Stimulated activated CD4-positive, alpha-beta T cell treated with anti-CD3 and anti-CD28 coated beads, Interleukin-1b, Interleukin-23, amount 100 ng/mL, for 4 hours (primary cell): ENCODE data around the gene ZNF341.
"Not testable (repeated sequence)": the region's sequence is repeated elsewhere in the genome, so short reads cannot be mapped to it uniquely, and the experiment has no call there.

ENCODE experiments used
- DNase-seq, 2 donors: peaks; one replicate each; pipeline ENCODE4 v3.0.0-alpha.2; 2020; ENCODE audit warnings: low read depth in 2 of 2

Gene ZNF341

DNA sequence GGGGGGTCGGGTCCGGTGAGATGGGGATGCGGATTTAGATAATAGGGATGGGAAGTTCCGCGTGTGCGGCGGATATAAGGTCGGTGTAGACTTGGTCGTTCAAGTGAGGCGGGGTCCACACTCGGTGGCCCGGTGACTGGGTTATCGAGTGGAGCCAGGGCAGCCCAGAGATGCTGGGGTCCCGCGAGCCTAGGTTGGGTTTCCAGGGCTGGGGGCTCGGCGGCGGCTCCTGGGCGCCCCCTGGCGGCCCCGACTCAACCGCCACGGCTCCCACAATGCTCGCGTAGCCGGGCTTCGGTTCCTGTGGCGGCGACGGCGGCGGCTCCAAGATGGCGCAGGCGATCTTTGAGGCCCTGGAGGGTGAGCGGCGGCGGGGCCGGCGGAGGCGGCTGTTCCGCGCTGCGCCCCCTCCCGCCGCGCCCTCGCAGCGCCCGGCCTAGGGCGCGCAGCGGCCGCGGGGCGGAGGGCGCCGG, at the start of gene ZNF341:
Gene ZNF341, plus strand, starts transcription at position 304 of the 473 bp plus-strand sequence. Its CDS starts 26 bp downstream, at position 330.
- peak; percentile 83 to 84 for DNase-seq

DNA sequence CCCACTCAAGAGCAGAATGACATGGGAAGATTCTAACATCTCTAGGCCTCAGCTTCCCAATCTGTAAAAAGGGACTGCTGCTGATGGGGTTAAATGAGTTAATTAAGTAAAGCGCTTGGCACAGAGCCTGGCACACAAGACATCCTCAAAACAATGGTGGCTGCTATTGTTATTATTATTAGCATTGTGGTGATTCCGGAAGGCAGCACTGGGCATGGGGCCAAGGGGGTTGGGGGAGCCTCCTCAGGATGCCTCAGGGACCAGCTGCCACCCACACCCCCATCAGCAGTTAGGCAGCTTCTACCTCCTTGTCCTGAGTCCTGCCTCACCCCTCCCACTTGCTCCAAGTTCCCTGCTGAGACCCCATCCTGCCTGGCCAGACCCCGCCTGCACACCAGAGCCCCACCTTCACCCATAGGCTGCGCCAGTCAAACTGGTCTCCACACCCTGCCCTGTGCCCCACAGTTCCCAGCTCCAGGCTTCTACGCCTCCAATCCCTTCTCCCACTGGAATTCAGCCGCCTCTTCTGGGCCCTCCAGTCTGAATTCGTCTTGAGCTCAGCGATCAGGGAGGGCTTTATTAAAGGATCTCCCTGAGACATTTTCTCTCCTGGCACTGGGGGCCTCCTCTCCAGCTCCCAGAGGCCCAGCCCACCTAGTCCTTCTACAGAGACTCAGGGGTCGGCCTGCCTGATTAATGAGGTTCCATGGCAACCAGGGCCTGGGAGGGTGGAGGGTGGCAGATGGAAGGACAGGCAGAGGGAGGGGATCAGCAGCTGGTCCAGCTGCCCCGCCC, 47.1 kb upstream of the ZNF341 start:
- DNase-seq: no peak

- peak in 1 of 2 donors; percentile 64 for DNase-seq
These were observed 46.3 kb upstream of the ZNF341 start for GRCh38 chr20:33685328-33686099.

GRCh38 chr20:33686100-33686983, 45.5 kb upstream of the ZNF341 start, which contains the start of gene E2F1:
E2F1 (minus strand) TSS chr20:33686385; CDS start chr20:33686264, 121 bp downstream.
- DNase-seq: peak; percentile 88 to 96

- DNase-seq: no peak
These were observed 44.8 kb upstream of the ZNF341 start for GRCh38 chr20:33686984-33687366.

DNA sequence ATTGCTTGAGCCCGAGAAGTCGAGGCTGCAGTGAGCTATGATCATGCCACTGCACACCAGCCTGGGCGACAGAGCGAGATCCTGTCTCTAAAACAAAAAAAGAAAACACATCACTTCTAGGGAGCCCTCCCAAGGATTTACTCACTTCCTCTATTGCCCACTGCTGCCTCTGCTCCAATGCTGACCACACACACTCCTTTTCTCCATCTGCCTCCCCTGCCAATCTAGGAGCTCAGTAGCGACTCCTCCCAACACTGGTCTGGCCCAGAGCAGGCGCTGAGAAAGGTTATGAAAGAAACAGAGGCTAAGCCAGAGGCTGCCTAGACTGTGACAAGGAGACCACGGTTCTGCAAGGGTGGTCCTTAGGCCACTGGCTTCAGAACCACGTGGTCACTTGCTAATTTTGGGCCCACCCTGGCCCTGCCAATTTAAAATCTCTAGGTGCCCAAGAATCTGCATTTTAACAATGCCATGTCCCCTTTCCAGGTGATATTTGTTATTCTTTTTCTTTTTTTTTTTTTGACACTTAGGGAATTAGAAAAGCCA, 44.4 kb upstream of the ZNF341 start:
- no peak for DNase-seq

GRCh38 chr20:33687993-33688937, 43.5 kb upstream of the ZNF341 start:
- DNase-seq: no peak

- DNase-seq: no peak
These were observed 42.8 kb upstream of the ZNF341 start for GRCh38 chr20:33688938-33689424.

GRCh38 chr20:33689493-33689892, 42.3 kb upstream of the ZNF341 start:
- no peak for DNase-seq

GRCh38 chr20:33689973-33690372, 41.8 kb upstream of the ZNF341 start:
- DNase-seq: peak in 1 of 2 donors; percentile 25

DNA sequence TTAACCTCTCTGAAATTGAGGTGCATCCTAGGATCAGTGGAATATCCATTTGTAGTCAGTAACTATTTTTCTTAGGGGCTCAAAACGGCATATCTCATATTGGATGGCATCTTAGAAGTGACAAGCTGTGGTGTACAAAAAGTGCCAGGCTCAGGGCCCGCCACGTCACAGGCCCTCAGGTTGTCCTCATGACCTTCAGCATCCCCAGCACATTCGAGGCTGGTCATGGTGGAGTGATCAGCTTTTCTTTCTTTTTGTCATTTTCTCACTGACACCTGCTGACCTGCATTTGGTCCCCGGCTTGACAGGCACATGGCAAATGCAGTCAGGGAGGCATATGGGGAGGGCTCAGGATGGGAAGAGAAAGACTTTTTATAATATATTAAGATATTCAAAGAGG, 38.5 kb upstream of the ZNF341 start:
- no peak for DNase-seq

DNA sequence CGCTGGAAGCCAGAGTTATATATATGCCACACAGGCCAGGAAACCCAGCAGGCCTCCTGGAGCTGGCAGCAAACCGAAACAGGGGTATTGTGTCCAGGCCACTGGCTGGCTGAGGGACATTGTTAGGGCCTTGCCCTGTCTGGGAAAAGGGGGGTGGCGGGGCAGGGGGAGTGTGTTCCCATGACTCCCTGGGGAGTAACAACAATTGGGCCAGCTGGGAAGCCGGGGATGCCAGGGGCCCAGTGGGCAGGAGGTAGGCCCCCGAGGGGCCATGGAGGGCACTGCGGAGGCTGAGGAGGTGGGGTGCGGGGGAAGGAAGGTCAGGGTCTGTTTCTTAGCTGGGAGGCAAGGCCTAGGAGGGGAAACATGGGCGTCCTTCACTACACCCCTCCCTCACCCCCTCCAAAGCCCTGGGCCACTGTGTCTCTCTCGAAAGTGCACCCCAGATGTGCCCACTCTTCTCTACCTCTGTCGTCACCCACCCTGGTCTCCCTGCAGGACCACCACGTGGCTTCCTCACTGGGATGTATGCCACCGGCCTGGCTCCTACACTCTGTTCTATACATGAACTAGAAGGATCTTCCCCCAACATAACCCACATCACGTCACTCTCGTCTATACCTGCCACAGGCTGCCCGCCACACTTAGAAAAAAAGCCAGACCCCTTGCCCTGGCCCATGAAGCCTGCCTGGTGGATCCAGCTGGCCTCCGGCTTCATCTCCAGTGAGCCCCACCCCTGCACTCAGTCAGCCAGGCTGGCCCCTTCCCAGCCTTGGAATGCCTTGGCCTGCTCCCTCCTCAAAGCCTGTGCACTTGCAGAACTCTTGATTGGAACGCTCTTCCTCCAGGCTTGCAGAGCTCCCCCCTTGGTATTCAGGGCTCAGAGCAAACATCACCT, 37.8 kb upstream of the ZNF341 start:
- no peak for DNase-seq

DNA sequence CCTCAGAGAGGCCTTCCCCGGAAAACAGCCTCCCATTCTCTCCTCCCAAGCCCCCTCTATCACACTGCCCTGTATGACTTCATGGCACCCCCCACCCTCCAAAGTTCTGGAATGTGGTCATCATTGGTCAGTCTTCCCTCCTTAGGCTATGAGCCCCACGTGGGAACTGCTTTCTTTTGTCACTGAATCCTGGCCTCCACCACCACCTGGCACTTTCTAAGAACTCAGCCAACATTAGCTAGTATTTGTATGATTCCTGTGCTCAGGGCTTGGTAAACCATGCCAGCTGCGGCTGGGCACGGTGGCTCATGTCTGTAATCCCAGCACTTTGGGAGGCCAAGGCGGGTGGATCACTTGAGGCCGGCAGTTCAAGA, 37.2 kb upstream of the ZNF341 start:
- no peak for DNase-seq

GRCh38 chr20:33696448-33696847, 35.3 kb upstream of the ZNF341 start:
- no peak for DNase-seq

DNA sequence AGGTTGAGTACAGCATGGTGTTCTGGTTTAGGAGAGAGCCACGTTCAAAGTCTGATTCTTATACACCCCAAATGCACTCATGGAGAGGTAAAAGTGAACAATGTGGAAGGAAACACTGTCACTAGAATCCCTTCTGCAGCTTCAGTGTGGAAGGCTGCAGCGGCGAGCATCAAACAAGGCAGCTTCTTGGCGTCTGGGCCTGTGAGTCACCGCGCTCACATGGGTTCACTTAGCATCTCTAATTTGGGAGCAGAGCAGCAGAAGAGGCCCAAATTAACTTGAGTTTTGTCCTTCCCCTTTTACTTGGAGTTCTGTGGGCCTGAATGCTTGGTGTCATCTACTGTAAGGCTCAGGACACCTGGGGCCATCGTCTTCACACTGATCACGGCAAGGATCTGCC, 34.7 kb upstream of the ZNF341 start:
- DNase-seq: no peak

GRCh38 chr20:33698966-33699365, 32.8 kb upstream of the ZNF341 start:
- DNase-seq: not testable (repeated sequence)

DNA sequence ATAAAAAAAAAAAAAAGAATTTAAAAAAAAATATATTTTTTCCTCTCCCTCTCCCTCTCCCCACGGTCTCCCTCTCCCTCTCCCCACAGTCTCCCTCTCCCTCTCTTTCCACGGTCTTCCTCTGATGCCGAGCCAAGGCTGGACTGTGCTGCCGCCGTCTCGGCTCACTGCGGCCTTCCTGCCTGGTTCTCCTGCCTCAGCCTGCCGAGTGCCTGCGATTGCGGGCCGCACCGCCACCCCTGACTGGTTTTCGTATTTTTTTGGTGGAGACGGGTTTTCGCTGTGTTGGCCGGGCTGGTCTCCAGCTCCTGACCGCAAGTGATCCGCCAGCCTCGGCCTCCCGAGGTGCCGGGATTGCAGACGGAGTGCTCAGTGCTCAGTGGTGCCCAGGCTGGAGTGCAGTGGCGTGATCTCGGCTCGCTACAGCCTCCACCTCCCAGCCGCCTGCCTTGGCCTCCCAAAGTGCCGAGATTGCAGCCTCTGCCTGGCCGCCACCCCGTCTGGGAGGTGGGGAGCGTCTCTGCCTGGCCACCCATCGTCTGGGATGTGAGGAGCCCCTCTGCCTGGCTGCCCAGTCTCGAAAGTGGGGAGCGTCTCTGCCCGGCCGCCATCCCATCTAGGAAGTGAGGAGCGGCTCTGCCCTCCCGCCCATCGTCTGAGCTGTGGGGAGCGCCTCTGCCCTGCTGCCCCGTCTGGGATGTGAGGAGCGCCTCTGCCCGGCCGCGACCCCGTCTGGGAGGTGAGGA, 30.9 kb upstream of the ZNF341 start:
- not testable (repeated sequence) for DNase-seq
